HG02623 (cell line): ENCODE measurements around the gene DCTN2.
"Not testable (repeated sequence)": the region's sequence is repeated elsewhere in the genome, so short reads cannot be mapped to it uniquely, and the experiment has no call there.

Source experiments
- ATAC-seq: cut with Tn5 transposase; IDR thresholded peaks from one replicate; pipeline ENCODE4 v1.9.1; 2021; ENCODE audit warnings: moderate library complexity; ENCODE audit not compliant: unreplicated experiment

The DCTN2 gene

GRCh38 chr12:57546438-57547287 is at the start of gene DCTN2:
DCTN2 (minus strand) TSS chr12:57547192; CDS start chr12:57547063, 129 bp downstream.
- ATAC-seq = peak; percentile 98

GRCh38 chr12:57593187-57593586 is 46.2 kb upstream of the DCTN2 start:
- ATAC-seq = no peak

GRCh38 chr12:57592551-57593165 is 45.7 kb upstream of the DCTN2 start:
- no peak for ATAC-seq

DNA sequence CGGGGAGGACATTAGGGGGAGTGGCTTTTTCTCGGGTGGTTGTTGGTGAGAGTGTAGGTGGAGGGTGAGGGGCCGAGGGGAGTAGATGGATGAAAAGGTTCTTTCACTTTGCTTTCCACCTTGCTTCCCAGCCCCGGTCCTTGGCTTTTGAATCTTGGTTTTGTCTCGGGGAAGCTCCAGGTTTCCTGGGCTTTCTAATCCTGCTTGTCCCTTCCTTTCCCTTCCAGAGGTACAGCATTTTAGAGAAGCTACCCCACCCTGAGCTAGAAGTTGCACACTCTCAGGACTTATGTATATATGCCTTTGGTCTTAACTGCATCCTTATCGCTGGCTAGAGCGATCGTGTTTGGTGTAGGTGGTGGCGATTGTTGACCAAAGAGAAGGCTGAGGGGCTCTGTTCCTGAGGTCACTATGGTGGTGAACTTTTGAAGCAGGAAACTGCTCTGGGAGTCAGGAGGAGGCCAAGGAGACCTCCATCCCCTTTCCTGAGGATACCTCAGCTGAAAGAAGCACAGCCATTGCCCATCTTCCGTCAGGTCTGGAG is 44.9 kb upstream of the DCTN2 start:
- no peak for ATAC-seq

- ATAC-seq = peak; percentile 94
These were observed 44.1 kb upstream of the DCTN2 start, which contains the start of gene PIP4K2C for GRCh38 chr12:57590864-57591781. PIP4K2C (plus strand) TSS chr12:57591192; CDS start chr12:57591290, 98 bp downstream.

- ATAC-seq = no peak
These were observed 43.5 kb upstream of the DCTN2 start for GRCh38 chr12:57590479-57590863.

GRCh38 chr12:57588951-57589610 is 42.1 kb upstream of the DCTN2 start:
- not testable (repeated sequence) for ATAC-seq

GRCh38 chr12:57586832-57587429 is 39.9 kb upstream of the DCTN2 start:
- ATAC-seq = no peak

GRCh38 chr12:57586128-57586527 is 39.1 kb upstream of the DCTN2 start:
- no peak for ATAC-seq

GRCh38 chr12:57585156-57585555 is 38.2 kb upstream of the DCTN2 start:
- no peak for ATAC-seq

- ATAC-seq = no peak
These were observed 37.7 kb upstream of the DCTN2 start for GRCh38 chr12:57584690-57585089.

GRCh38 chr12:57584050-57584449 is 37.1 kb upstream of the DCTN2 start:
- no peak for ATAC-seq

DNA sequence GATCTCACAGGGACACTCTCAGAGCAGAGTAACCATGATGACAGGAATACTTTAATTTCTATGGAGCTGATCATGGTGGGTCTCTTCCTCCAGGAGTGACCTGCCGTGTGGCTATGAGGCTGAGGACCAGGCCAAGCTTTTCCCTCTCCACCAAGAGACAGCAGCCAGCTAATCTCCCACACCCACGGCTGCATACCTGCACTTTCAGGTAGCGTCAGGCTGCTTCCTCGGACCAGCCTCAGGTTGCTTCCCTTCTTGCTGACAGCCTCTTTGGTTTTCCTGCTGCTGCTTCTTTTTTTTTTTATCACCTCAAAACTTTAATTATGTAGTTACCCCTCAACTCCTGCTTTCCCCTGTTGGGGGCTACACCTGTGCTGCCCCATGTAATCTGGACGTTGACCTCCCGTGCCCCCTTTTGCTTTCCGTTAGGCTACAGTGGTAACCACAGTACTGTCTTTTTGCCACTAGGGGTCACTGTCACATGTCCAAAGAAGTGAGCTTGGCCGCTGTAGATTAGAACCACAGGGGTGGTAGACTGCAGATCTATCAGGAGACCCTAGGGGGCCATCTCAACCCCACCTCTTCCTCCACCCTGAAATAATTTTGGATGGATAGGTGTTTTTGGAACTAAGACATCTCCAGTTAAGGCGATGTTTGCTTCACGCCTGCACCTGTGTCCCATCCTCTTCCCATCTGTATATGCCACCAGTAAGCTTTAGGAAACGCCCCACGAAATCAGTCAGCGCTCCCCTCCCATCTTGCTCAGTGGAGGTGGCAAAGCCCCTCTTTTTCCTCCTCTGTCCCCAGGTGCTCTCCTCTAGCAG is 36.2 kb upstream of the DCTN2 start:
- ATAC-seq = peak; percentile 90

DNA sequence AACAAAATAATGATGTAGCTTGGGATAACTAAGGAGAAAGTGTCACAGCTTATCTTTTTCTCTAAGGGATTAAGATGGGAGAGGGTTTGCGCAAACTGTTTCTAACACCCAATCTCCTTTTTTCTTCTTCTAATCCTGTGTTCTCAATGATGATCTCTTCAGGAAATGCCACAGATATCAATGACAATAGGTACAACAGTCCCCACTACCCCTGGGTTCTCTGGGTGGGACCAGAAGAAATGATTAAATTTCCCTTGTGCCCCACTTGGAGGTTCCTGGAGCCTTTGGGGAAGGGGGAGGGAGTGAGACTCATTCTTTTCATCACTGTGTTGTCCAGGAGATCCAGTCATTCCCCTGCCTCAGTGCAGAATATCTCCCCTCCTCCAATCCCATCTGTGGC is 35.4 kb upstream of the DCTN2 start:
- no peak for ATAC-seq

DNA sequence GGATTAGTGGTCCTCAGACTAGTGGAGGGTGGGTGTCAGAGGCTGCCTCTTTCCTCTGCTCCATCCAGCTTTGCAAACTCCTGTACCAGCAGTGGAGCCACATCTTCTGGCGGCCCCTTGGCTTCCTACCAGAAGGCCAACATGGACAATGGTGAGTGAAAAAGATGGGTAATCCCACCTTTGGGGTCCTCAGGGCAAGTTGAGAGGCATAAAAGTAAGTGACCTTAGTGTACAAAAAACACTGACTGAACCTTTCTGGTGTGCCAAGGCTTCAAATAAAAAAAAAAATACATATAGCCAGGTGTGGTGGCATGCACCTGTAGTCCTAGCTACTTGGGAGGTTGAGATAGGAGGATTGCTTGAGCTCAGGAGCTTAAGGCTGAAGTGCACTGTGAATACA is 34.8 kb upstream of the DCTN2 start:
- no peak for ATAC-seq

DNA sequence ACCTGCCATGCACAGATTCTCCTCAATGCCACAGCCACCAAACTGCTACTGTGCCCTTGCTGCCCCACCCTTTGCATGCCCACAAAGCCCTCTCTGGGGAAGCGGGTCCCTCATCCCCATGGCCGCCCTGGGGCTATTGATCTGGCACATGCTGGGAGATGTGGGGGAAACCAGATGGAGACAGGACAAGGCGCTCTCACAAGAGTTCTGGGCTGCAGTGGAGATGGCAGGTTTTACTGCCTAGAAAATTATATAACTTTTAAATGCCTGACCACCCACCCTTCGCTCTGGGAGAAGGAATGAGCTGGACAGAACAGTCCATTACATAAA is 33.4 kb upstream of the DCTN2 start:
- no peak for ATAC-seq

DNA sequence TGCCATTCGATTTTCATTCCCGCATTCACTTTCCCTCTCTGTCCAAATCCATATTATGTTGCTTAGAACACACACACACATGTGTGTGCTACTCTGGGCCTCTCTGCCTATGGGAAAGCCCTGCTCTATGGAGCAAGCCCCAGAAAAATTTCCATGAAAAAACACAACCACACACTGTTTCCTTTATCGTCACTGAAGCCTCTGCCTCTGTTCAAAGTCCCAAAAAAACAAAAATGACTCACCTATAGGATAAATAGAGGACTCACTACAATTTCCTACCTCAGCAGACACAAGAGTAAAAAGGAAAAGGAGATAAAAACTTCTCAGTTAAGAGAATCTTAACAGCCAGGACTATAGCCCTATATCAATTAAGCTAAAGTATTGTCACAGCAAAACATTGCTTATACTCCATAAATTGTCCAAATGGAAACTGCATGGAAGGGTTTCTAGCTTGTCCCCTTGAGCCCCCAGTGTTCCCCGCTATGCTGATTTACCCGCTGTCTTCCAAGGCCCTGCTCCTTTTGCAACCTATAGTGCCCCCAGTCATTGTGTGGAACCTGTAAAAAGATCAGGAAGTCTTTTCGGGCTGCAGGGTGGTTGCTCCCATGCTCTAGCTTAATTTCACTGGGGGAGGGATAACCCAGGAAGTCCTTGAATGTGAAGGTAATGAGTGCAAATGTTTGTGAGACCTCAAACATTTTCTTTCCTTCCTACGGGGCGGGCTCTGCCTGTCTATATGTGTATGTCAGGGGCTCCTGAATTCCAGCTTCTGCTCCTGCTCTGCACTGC is 32.9 kb upstream of the DCTN2 start:
- ATAC-seq = no peak

DNA sequence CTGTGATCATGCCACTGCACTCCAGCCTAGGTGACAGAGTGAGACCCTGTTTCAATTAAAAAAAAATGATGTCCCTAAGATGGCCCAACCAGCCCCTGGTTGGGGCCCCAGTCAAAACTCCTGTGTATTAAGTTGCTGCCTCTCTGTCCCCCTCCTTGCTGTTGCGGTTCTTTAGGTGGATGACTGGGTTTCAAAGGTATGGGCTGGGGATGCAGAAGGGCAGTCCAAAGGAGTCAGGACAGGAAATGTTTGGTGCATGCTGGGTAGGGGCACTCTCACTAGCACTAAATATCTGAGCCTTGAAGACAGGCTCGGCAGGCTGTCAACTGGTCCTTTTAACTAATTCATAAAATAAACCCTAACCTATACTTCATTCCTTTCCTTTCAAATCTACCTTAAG is 32.0 kb upstream of the DCTN2 start:
- no peak for ATAC-seq
